HUES6 (cell line): Measurements from ENCODE around the gene POLR3K.

Source experiments
- H3K27ac ChIP-seq: 2 replicates; pipeline ENCODE4 v1.7.0; 2013; ENCODE audit warnings: low read depth, mild to moderate bottlenecking, low read length, inconsistent platforms
- H3K27me3 ChIP-seq: 2 replicates; pipeline ENCODE4 v1.6.1; 2013; ENCODE audit warnings: low read length; ENCODE audit not compliant: control insufficient read depth, insufficient read depth
- H3K36me3 ChIP-seq: 2 replicates; pipeline ENCODE4 v1.6.1; 2013; ENCODE audit warnings: low read length; ENCODE audit not compliant: control insufficient read depth, insufficient read depth
- H3K4me1 ChIP-seq: 2 replicates; pipeline ENCODE4 v1.6.1; 2013; ENCODE audit warnings: low read length; ENCODE audit not compliant: control insufficient read depth, insufficient read depth
- H3K4me3 ChIP-seq: 2 replicates; pipeline ENCODE4 v1.5.1; 2013; ENCODE audit warnings: low read depth, low read length
- H3K9ac ChIP-seq: one replicate; pipeline ENCODE4 v1.6.1; 2013; ENCODE audit warnings: mild to moderate bottlenecking, low read length
- H3K9me3 ChIP-seq: 2 replicates; pipeline ENCODE4 v1.6.1; 2013; ENCODE audit warnings: low read depth, low read length; ENCODE audit not compliant: control insufficient read depth, insufficient read depth

POLR3K gene

DNA sequence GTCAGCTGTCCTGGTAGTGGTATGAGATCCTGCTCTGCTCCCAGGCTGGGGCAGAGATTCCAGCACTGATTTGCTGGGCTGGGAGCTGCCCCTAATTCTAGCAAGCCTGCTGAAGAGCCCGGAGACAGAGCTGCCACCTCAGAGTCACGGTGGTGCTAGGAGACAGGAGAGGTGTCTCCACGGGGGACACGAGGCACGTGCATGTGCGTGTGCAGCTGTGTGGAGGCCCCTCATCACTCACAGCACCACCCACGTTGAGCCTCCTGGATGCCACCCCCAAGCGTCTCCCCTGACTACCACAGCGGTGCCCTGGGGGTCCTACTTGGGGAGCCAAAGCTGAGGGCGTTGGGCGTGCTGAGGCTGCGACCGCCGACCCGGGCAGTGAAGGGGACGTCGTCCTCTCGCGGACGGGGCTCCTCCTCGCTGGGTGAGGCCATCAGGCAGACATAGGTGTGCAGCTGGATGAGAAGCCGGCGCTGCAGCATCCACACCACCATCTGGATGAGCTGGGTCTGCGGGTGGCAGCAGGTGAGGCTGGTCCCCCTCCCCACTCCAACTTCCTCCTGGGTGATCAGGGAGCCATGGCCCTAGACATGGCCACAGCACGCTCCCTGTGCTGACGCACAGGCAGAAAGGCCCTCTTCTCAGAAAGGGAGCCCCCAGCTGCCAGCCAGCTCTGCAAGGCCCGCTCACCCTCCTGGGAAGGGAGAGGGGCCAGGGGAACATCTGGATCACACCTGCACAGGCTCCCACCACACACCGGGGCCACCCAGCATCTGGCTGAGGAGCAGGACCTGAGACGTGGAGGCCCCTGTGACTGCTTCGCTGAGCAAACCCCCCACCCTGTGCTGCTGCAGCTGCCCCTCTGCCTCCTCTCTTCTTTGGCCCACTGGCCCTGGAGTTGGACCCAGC lies 36.2 kb upstream of the POLR3K start:
- H3K27me3 ChIP-seq: no peaks in the 10 kb centered on the region
- no peak overlapping the region for H3K4me3 ChIP-seq
- no peaks in the 10 kb centered on the region for H3K9me3 ChIP-seq
- no peak overlapping the region for H3K27ac ChIP-seq
- peaks cover 63% of the 10 kb centered on the region for H3K36me3 ChIP-seq
- H3K4me1 ChIP-seq: no peaks in the 10 kb centered on the region
- no peak overlapping the region for H3K9ac ChIP-seq

- Histone ChIP-seq H3K9me3 (no peaks in the 10 kb centered on the region), H3K27me3 (no peaks in the 10 kb centered on the region), H3K9ac (no peak overlapping the region), H3K36me3 (peaks cover 72% of the 10 kb centered on the region), H3K4me3 (no peak overlapping the region), H3K27ac (no peak overlapping the region), H3K4me1 (no peaks in the 10 kb centered on the region)
Observed at GRCh38 chr16:88613-89012, 35.2 kb upstream of the POLR3K start.

GRCh38 chr16:86483-86952 lies 33.1 kb upstream of the POLR3K start:
- H3K4me1 ChIP-seq: no peaks in the 10 kb centered on the region
- no peak overlapping the region for H3K4me3 ChIP-seq
- H3K27ac ChIP-seq: no peak overlapping the region
- H3K27me3 ChIP-seq: no peaks in the 10 kb centered on the region
- no peak overlapping the region for H3K9ac ChIP-seq
- no peaks in the 10 kb centered on the region for H3K9me3 ChIP-seq
- peaks cover 75% of the 10 kb centered on the region for H3K36me3 ChIP-seq

DNA sequence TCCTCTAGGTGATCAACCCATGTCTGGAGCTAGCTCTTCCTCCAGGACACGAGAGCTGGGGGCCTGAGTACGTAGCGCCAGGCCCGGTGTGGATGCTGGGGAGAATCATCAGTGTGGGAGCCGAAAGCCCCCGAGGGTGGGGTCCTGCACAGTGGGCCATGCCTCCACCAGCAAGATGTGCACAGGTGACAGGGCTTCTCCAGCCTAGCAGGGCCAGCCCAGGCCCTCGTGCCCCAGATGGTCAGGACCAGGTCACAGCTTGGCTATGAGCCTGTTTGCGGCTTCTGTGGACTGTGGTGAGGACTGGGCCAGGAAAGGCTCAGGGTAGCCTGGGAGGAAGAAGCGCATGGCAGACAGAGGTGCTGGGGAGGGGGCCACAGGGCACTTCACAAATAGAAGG lies 32.5 kb upstream of the POLR3K start:
- Histone ChIP-seq H3K9ac (no peak overlapping the region), H3K4me3 (no peak overlapping the region), H3K27ac (peak overlapping the region; percentile 41; the same call in 1 of the 2 replicates), H3K27me3 (no peaks in the 10 kb centered on the region), H3K36me3 (peaks cover 76% of the 10 kb centered on the region), H3K4me1 (no peaks in the 10 kb centered on the region), H3K9me3 (no peaks in the 10 kb centered on the region)

DNA sequence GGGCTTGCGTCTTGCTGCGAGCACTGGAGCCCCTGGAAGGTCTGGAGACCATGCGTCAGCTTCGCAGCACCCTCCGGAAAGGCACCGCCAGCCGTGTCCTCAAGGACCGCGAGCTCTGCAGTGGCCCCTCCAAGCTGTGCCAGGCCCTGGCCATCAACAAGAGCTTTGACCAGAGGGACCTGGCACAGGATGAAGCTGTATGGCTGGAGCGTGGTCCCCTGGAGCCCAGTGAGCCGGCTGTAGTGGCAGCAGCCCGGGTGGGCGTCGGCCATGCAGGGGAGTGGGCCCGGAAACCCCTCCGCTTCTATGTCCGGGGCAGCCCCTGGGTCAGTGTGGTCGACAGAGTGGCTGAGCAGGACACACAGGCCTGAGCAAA lies 32.0 kb upstream of the POLR3K start:
- no peak overlapping the region for H3K27ac ChIP-seq
- peaks cover 76% of the 10 kb centered on the region for H3K36me3 ChIP-seq
- no peak overlapping the region for H3K9ac ChIP-seq

GRCh38 chr16:84718-85406 lies 31.5 kb upstream of the POLR3K start:
- Histone ChIP-seq H3K9ac (no peak overlapping the region), H3K27me3 (no peaks in the 10 kb centered on the region), H3K27ac (no peak overlapping the region), H3K4me3 (no peak overlapping the region), H3K9me3 (no peaks in the 10 kb centered on the region), H3K36me3 (peaks cover 75% of the 10 kb centered on the region), H3K4me1 (no peaks in the 10 kb centered on the region)

More for the DNA sequence above, 32.0 kb upstream of the POLR3K start:
- Histone ChIP-seq H3K4me3 (no peak overlapping the region), H3K4me1 (no peaks in the 10 kb centered on the region), H3K9me3 (no peaks in the 10 kb centered on the region), H3K27me3 (no peaks in the 10 kb centered on the region)

DNA sequence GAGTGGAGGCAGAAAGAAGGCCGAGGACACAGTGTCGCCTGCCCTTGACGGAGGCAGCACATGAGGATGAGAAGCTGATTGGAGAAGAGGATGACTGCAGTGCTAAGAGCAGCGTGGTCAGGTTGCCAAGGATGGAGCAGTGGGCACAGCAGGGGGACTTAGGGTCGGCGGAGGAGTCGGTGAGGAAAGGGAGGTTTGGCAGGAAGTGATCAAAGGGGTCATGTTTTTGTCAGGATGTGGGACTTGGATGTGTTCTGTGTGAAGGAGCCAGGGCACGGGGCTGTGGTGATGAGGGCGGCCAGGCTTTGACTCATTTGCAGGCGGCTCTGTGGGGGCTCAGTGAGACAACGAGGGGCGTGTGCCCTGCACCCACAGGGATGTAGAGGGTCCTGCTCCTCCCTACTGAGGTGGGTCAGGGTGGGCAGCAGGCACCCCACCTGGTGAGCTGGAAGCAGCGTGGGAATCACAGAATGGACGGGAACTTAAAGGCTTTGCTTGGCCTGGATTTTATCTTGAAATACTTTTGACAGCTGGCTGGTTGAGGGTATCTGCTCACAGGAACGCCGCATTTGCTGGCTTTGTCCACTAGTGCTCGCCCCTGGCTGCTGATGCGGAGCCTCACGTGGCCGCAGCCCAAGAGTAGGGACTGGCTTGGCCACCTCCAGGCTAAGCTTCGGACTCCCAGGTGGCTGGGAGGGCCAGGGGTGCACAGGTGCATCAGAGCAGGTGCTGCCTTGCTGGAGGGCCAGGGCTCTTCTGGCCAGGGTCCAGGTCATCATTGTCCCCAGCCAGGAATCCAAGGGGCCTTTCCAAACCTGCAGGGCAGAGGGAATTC lies 30.6 kb upstream of the POLR3K start:
- H3K27ac ChIP-seq: no peak overlapping the region
- no peak overlapping the region for H3K9ac ChIP-seq
- H3K36me3 ChIP-seq: peaks cover 73% of the 10 kb centered on the region
- H3K4me3 ChIP-seq: no peak overlapping the region
- H3K27me3 ChIP-seq: no peaks in the 10 kb centered on the region
- H3K9me3 ChIP-seq: no peaks in the 10 kb centered on the region
- H3K4me1 ChIP-seq: peaks cover 3% of the 10 kb centered on the region; the same call in 1 of the 2 replicates

GRCh38 chr16:83060-83603 lies 29.7 kb upstream of the POLR3K start:
- Histone ChIP-seq H3K9ac (no peak overlapping the region), H3K27me3 (no peaks in the 10 kb centered on the region), H3K36me3 (peaks cover 66% of the 10 kb centered on the region), H3K4me3 (no peak overlapping the region), H3K27ac (no peak overlapping the region), H3K9me3 (no peaks in the 10 kb centered on the region), H3K4me1 (peaks cover 8% of the 10 kb centered on the region; the same call in 1 of the 2 replicates)

DNA sequence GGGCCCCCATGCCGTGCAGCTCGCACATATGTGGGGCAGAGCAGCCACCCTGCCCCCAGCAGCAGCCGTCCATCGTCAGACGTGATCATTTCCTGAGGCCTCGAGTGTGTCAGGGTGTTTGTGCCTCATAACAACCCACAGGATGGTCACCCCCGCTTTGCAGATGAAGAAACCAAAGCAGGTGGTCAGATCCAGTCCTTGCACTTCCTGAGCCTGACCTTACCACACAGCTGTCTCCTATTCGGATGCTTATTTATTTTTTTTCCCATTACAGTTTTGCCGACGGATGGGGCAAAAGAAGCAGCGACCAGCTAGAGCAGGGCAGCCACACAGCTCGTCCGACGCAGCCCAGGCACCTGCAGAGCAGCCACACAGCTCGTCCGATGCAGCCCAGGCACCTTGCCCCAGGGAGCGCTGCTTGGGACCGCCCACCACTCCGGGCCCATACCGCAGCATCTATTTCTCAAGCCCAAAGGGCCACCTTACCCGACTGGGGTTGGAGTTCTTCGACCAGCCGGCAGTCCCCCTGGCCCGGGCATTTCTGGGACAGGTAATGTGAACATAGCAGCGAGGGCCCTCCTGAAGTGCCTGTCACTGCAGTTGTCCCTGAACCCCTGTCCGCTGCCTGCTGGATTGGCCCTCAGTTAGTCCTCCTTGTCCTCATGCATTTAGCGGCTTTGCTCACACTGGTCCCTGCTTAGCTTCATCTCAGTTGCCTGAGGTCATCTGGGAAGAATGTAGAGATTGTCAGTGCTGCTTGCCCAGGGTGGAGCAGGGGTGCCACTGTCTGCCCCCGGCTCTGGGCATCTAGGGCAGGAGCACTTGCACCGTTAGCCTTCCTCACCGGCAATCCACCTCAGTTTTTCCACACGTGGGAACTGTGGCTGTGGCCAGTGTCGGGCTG lies 26.0 kb upstream of the POLR3K start:
- Histone ChIP-seq H3K4me1 (peaks cover 37% of the 10 kb centered on the region), H3K4me3 (peak overlapping the region; percentile 63), H3K9me3 (no peaks in the 10 kb centered on the region), H3K27ac (no peak overlapping the region), H3K27me3 (no peaks in the 10 kb centered on the region), H3K36me3 (peaks cover 34% of the 10 kb centered on the region), H3K9ac (peak overlapping the region; percentile 82)
